Neural cell (in vitro differentiated cells): Measurements from ENCODE around the gene RAP1GAP2.

Experiments
- CTCF ChIP-seq: fragments of 450-650 bp; IDR thresholded peaks from 2 replicates; pipeline ENCODE4 v1.5.1; 2014; ENCODE audit warnings: antibody characterized with exemption, mild to moderate bottlenecking, moderate library complexity; ENCODE audit not compliant: poor library complexity, severe bottlenecking
- EP300 ChIP-seq: fragments of 450-650 bp; conservative IDR thresholded peaks from 2 replicates; pipeline ENCODE4 v1.6.1; 2014; ENCODE audit warnings: antibody characterized with exemption, mild to moderate bottlenecking, moderate library complexity; ENCODE audit not compliant: poor library complexity, severe bottlenecking
- EZH2 ChIP-seq: fragments of 200-600, 300-800 bp; shearing (Covaris generic), sonication (generic); IDR thresholded peaks from 2 replicates; pipeline ENCODE4 v1.6.1; 2014; ENCODE audit warnings: antibody characterized with exemption, low read length, borderline replicate concordance, mild to moderate bottlenecking; ENCODE audit not compliant: insufficient read depth, poor library complexity, severe bottlenecking
- MXI1 ChIP-seq: fragments of 450-650 bp; conservative IDR thresholded peaks from 2 replicates; pipeline ENCODE4 v1.6.1; 2014; ENCODE audit warnings: antibody characterized with exemption, mild to moderate bottlenecking; ENCODE audit not compliant: poor library complexity, severe bottlenecking
- POLR2AphosphoS5 ChIP-seq: IDR thresholded peaks from 2 replicates; pipeline ENCODE4 v1.6.1; 2012
- REST ChIP-seq: IDR thresholded peaks from 2 replicates; pipeline ENCODE4 v1.6.1; 2012; ENCODE audit warnings: borderline replicate concordance
- TAF1 ChIP-seq: IDR thresholded peaks from 2 replicates; pipeline ENCODE4 v1.6.1; 2012; ENCODE audit warnings: low read depth

- TF ChIP-seq EZH2 (no peak), CTCF (no peak), POLR2AphosphoS5 (no peak), REST (no peak), MXI1 (no peak), EP300 (no peak), TAF1 (no peak)
Observed at GRCh38 chr17:2905696-2906501, 109.7 kb downstream of the RAP1GAP2 start.
